Measurements from ENCODE around the gene MTAP. TPM values are rescaled to one million over a fixed set of nuclear protein-coding genes. Genes with fewer than 3 reads are reported as not detected.
"Not testable (repeated sequence)": the region's sequence is repeated elsewhere in the genome, so short reads cannot be mapped to it uniquely, and the experiment has no call there.

MTAP gene
- polyA plus RNA-seq, 4 donors, result 38.5 to 50.4 (median 46.1) TPM

GRCh38 chr9:21904371-21904770, 101.9 kb downstream of the MTAP start:
- no peak for DNase-seq (ENCODE audit: low read depth in 4 of 4, low spot score in 3 of 4)

DNA sequence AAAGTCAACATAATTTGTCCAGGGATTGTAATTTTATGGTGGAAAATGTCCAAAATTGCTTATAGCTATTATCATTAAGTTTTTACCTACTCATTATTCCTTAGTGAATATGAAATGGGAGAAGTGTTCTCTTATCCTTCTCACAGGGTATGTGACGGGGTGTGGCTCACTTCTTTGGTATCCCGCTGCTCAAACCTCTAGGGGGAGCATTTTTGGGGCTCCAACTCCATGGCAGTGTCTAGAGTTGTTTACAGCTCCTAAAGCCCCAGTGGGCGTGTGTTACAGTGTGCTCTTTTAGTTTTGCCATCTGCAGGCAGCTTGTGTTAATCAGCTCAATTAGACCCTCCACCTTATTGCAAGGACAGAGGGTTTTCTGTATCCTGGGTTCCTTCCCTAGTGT, 102.3 kb downstream of the MTAP start:
- no peak for DNase-seq (ENCODE audit: low read depth in 4 of 4, low spot score in 3 of 4)

GRCh38 chr9:21906213-21906612, 103.8 kb downstream of the MTAP start:
- DNase-seq (ENCODE audit: low read depth in 4 of 4, low spot score in 3 of 4), result no peak

DNA sequence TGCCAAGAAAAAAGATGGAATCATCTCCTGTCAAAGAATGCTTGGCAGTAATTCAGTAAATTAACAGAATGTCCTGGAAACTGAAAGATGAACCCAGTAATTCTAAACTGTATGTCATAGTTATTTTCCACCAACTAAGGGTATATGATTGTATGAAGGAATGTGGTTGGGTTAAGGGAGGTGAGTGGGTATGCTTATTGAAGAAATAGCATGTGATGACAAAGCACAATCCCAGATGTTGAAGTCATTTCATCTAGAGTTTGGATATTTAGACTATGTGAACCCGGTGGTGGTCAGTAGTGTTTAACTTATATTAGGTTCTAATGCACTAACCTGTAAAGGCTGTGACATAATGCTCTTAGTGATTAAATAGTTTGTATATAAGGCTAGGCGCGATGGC, 104.4 kb downstream of the MTAP start:
- DNase-seq (ENCODE audit: low read depth in 4 of 4, low spot score in 3 of 4), result no peak

DNA sequence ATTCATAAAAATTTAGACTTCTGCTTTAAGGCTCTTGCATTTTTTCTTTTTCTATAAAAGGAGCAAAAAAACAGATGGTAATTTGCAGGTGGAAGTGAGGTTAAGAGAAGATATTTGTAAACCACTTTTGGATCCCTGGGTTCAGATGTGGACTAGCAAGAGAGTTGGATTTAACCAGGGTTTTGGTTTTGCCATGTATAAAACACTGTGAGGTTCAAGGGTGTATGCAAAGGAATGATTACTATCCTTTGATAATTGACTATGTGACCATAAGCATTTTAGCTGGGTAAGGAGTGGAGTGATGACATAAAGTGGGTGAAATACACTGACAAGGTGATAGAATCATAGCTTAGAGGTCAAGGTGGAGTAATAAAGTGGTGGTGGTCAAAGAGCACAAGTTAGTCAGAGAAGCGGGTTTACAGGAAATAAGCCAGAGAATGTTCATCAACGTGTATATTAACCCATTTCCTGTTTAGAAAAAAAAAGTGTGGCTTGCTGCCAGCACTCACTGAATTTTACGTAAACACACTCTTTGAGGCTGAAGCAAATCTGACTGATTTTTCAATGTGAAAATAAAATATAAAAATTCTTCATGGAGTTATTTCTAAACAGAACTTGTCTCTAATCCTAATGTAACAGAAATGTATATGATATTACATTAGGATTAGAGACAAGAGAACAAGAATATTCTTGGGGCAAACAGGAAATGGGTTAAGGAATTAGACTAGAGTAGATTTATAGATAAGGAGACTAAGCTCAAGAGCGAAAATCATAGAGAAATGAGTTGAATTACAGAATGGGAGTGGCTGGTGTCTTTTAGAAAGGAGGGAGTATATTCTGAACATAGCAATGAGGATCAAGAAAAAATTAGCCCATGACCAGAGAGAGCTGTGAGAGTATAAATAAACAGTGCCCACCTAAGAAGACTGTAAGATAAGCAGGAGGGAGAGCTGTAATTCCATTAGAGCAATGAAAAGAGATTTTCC, 117.2 kb downstream of the MTAP start:
- DNase-seq (ENCODE audit: low read depth in 4 of 4, low spot score in 3 of 4), result no peak

GRCh38 chr9:21923694-21924093, 121.3 kb downstream of the MTAP start:
- DNase-seq (ENCODE audit: low read depth in 4 of 4, low spot score in 3 of 4), result no peak

DNA sequence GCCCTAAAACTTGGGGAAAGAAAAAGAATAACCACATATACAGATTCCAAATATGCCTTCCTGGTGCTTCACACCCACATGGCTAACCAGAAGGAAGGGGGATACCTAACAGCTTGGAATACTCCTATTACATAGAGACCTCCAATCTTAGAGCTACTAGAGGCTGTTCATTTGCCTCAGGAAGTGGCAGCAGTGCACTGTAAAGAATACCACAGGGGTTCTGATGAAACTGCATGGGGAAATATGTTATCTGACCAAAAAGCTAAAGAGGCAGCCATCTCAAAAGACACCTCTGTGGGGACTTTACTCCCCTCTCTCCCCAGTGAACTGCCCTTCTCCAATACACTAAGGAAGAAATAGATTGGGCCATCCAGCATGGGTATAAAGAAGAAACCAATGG, 125.3 kb downstream of the MTAP start:
- DNase-seq (ENCODE audit: low read depth in 4 of 4, low spot score in 3 of 4), result no peak

DNA sequence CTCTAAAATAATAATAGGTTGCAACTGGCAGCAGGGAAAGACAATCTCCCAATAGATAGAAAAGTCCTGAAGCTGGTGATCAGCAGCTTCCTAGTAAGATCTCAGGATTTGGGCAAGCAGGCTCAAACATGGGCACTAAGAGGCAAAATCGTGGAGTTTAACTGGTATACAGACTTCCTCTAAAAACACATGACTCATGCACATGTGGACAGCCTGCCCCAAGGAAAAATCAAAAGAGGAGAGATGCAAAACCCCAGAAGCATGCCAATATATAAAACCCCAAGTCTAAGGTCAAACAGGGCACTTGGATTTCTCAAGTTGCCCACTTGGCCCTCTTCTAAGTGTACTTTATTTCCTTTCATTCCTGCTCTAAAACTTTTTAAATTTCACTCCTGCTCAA, 129.0 kb downstream of the MTAP start:
- DNase-seq (ENCODE audit: low read depth in 4 of 4, low spot score in 3 of 4), result no peak

- DNase-seq (ENCODE audit: low read depth in 4 of 4, low spot score in 3 of 4), result no peak
Measured at GRCh38 chr9:21933281-21933680, 130.8 kb downstream of the MTAP start.

DNA sequence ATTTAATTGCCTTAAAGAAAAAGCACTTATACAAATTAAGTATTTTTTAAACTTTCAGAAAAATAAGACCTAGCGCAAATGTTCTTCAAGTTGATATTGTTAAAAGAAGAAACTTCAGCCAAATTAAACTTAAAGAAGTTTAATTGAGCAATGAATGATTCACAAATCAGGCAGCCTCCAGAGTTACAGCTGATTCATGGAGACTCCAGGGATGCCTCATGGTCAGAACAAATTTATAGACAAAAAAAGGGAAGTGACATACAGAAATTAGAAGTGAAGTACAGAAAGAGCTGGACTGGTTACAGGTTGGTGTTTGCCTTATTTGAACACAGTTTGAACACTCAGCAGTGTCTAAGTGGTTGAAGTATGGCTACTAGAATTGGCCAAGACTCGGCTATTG, 131.4 kb downstream of the MTAP start:
- no peak for DNase-seq (ENCODE audit: low read depth in 4 of 4, low spot score in 3 of 4)

- DNase-seq (ENCODE audit: low read depth in 4 of 4, low spot score in 3 of 4), result no peak
Measured at GRCh38 chr9:21935631-21936030, 133.2 kb downstream of the MTAP start.

GRCh38 chr9:21936161-21936560, 133.7 kb downstream of the MTAP start:
- DNase-seq (ENCODE audit: low read depth in 4 of 4, low spot score in 3 of 4), result no peak

DNA sequence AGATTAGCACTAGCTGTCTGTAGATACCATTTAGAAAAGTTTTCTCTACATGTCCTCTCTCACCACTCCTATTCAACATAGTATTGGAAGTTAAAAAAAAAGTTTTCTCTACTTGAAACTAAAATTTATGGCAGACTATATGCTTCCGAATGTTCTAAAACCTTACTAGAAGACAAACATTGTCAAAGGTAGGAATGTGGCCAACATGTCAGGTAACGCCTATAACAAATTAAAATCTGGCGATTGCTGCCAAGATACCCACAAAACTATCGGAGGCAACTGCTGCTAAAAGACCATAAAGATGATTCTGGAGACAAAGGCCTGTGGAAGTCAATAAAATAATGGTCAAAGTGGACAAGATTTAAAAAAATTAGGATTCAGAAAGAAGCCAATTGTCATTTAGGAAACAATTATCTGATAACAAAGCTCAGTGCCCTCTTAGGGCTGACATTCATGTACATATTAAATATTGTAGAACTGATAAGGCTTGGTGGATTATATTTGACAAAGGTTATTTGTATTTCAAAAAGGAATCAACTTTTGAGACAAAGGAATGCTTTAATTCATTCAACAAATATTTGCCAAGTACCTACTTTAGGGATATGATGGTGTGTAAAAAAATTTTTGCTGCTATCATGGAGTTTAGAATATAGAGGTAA, 139.0 kb downstream of the MTAP start:
- DNase-seq (ENCODE audit: low read depth in 4 of 4, low spot score in 3 of 4), result no peak

DNA sequence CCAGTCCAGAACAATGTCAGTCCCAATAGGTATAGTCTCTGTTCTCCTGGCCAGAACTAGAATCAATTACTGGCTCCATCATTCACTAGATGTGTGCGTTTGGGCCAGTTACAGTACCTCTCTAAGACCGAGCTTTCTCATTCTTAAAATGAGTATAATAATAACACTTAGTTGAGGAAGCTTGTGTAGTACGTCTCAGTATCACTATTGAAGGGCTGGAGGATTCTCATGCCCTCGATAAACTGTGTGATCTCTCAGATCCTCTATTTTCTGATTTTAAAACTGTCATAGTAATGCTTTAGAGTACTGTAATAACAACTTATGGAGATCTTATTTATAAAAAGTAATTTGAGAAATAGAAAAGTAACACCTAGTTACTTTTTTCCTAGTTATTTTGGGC, 141.0 kb downstream of the MTAP start:
- DNase-seq (ENCODE audit: low read depth in 4 of 4, low spot score in 3 of 4), result no peak

- DNase-seq (ENCODE audit: low read depth in 4 of 4, low spot score in 3 of 4), result no peak
Measured at GRCh38 chr9:21945606-21946005, 143.2 kb downstream of the MTAP start.

DNA sequence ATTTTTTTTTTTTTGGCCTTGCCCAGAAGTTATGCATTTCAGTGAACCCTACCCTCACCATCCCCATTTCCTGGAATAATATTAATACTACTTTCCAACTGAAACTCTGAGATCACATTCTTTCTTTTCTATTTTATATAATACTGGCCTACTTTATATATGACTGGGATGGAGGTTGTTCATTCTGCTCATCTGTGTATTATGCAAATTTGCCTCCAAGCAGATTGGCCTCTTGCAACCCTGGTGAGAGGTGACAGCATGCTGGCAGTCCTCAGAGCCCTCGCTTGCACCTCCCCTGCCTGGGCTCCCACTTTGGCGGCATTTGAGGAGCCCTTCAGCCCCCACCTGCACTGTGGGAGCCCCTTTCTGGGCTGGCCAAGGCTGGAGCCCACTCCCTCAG, 156.4 kb downstream of the MTAP start:
- no peak for DNase-seq (ENCODE audit: low read depth in 4 of 4, low spot score in 3 of 4)

DNA sequence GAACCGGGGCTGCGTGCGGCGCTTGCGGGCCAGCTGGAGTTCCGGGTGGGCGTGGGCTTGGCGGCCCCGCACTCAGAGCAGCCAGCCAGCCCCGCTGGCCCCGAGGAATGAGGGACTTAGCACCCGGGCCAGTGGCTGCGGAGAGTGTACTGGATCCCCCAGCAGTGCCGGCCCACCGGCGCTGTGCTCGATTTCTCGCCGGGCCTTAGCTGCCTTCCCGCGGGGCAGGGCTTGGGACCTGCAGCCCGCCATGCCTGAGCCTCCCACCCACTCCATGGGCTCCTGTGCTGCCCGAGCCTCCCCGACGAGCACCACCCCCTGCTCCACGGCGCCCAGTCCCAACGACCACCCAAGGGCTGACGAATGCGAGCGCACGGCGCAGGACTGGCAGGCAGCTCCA, 156.8 kb downstream of the MTAP start:
- not testable (repeated sequence) for DNase-seq (ENCODE audit: low read depth in 4 of 4, low spot score in 3 of 4)

DNA sequence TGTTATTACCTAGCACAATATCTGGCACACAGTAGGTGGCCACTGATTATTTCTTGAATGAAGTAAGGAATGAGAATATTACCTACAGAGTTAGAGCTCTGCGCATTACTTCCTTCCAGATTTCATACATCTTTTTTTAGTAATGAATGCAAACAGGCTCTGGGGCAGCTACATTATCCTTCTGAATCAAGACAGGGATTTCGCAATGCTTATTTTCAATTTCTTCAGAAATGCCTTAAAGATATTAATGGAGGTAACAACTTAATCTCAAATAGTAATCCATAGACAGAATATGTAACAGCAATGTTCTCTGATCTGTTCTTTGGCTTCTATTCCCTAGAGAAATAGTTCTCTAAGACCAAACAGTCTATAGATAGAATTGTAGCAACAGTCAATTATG, 159.1 kb downstream of the MTAP start:
- no peak for DNase-seq (ENCODE audit: low read depth in 4 of 4, low spot score in 3 of 4)

DNA sequence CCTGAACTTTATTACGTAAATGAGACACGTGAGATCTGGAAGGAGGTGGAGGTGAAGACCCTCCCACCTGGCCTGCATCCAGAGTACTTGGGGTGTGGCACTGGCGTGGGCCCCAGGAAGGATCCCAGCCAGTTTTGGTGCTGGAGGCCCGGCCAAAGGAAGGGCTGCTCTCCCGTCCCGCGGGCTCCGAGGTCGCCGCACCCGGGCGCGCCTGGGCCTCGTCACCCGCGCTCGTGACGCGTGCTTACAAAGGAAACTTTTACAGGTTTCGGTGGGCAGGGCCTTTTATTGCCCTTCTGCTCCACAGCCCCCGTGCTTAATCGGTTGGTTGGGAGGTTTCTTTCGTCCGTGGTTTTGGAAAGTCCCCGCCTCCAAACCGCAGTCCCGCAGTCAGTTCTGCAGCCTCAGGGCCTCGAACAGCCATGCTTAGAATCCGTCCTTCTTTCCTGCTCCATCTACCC, 162.5 kb downstream of the MTAP start:
- DNase-seq (ENCODE audit: low read depth in 4 of 4, low spot score in 3 of 4), result no peak

DNA sequence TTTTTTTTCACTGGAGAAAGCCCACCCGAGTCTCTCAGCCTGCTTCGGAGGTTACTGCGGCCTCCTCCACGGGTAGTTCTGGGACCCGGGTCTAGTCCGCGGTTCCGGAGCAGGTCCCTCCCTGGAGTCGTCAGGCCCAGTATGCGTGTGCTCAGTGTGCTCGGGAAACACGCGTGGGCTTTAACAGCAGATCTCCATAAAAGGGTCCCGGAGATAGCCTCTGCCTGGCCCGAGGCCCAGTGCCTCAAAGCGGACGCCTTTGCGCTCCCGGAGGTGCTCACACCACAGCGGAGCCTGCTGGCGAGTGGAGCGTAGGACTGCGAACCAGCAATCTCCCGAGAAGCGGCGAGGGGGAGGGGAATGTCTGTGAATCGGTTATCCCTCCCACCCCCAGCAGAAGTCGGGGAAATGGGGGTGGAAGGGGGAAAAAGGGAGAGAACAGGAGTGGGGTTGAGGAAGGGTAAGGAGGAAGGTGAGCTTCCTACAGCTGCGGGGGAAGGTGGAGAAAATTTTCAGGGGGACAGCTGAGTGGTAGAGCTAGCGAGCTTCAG, 163.0 kb downstream of the MTAP start:
- no peak for DNase-seq (ENCODE audit: low read depth in 4 of 4, low spot score in 3 of 4)

DNA sequence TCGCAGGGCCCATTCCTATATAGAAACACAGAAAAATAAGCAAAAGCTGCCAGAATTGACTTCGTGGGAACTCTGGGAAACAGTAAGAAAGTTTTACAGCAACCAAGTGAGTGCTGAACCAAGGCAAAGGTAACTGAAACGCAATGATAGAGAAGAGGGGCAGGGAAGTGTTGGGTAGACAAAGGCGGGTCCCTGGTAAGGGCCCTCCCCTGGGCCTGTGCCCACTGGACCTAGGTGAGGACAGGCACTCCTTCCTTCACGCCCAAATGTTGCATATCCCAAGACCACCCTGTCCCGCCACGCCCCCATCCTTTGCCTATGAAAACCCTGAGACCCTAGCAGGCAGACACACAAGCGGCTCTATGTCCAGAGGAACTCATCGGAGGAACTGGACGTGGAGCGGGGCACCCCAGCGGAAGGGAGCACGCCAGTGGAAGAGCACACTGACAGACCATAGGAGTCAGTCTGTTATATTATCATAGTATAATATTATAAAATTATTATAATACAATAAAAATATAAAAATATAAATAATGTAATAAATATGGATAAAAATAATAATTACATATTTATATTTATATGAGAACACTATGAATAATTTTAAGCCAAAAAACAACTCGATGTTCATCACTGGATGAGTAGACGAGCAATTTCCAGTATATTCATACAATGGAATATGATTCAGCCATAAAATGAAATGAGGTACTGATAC, 163.9 kb downstream of the MTAP start:
- no peak for DNase-seq (ENCODE audit: low read depth in 4 of 4, low spot score in 3 of 4)

All from right renal pelvis (tissue), 4 donors.